ENCODE measurements around the gene NME9.

DNA sequence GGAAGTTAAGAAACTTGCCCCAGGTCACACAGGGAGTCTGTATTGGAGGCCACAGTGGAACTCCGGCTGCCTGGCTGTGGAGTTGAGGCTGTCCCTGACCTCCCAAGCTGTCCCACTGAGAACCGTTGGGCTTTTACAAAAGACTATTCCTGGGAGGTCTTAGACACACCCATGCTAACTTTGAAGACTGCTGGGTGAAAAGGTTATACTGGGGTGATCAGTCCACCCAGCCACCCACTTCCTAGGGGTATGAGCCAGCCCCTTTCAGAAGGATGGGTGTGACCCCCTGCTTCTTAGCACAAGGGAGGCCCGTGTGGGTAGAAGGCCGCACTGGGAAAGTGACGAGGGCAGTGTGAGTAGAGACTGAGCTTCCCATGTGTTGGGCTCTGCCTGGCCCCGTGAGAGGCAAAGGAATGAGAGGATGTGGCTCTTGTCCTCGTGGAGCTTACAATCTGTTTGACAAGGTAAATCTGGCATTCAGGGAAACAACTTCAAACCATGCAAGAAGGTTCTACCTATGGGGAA lies 37.7 kb upstream of the NME9 start:
- TF ChIP-seq POLR2AphosphoS5 (IDR thresholded peaks at IDR 0.05): no peak
- TF ChIP-seq, protein P1, sequence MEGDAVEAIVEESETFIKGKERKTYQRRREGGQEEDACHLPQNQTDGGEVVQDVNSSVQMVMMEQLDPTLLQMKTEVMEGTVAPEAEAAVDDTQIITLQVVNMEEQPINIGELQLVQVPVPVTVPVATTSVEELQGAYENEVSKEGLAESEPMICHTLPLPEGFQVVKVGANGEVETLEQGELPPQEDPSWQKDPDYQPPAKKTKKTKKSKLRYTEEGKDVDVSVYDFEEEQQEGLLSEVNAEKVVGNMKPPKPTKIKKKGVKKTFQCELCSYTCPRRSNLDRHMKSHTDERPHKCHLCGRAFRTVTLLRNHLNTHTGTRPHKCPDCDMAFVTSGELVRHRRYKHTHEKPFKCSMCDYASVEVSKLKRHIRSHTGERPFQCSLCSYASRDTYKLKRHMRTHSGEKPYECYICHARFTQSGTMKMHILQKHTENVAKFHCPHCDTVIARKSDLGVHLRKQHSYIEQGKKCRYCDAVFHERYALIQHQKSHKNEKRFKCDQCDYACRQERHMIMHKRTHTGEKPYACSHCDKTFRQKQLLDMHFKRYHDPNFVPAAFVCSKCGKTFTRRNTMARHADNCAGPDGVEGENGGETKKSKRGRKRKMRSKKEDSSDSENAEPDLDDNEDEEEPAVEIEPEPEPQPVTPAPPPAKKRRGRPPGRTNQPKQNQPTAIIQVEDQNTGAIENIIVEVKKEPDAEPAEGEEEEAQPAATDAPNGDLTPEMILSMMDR (IDR thresholded peaks at IDR 0.05): no peak
- TF ChIP-seq POLR2A (IDR thresholded peaks at IDR 0.05): no peak

Measured in suprapubic skin (tissue), 4 donors.